B cell (primary cell): Measurements from ENCODE around the gene DCBLD1. TPM values are rescaled to one million over a fixed set of nuclear protein-coding genes. Genes with fewer than 3 reads are reported as not detected.

ENCODE experiments used
- ATAC-seq: fragments of 200-7000 bp; cut with Tn5 transposase; one replicate; pipeline ENCODE4 v1.10.0; 2021; ENCODE audit warnings: low read depth, mild to moderate bottlenecking, moderate number of reproducible peaks, moderate library complexity
- CTCF ChIA-PET: fragments of 350-600 bp; sonication (Branson Sonifier 250); formaldehyde crosslinking; loops from one replicate; lab custom pipeline; 2021; ENCODE audit warnings: antibody characterized with exemption, inconsistent platforms; lab: Charles Lee
- POLR2A ChIA-PET: fragments of 350-600 bp; sonication (Branson Sonifier 250); formaldehyde crosslinking; loops from one replicate; lab custom pipeline; 2021; ENCODE audit warnings: antibody characterized with exemption; lab: Charles Lee
- DNase-seq: peaks from one replicate; pipeline ENCODE4 v3.0.0; 2013
- H2AFZ ChIP-seq: 2 replicates; pipeline ENCODE4 v1.6.1; 2012; ENCODE audit warnings: mild to moderate bottlenecking, low read depth, low read length; ENCODE audit not compliant: insufficient read depth, poor library complexity, severe bottlenecking
- H3K27ac ChIP-seq, 2 donors: 1 replicate in 1 of 2; 2 replicates in 1 of 2; pipeline ENCODE4 v1.5.1; 2012 to 2013; ENCODE audit warnings: low read length in 2 of 2, mild to moderate bottlenecking in 2 of 2, moderate library complexity in 1 of 2
- H3K27me3 ChIP-seq, 4 experiments: fragments of 200-600 bp in 1 of 4; sonication (generic) in 1 of 4; replicated peaks in 1 of 4; 1 replicate in 2 of 4; 2 replicates in 2 of 4; pipeline versions ENCODE4 v1.6.1 to v1.7.0; 2013 to 2016; ENCODE audit warnings: low read length in 3 of 4, mild to moderate bottlenecking in 2 of 4, mixed read lengths in 1 of 4, moderate library complexity in 1 of 4; ENCODE audit not compliant: insufficient read depth in 4 of 4, control insufficient read depth in 3 of 4; ENCODE audit errors: control extremely low read depth in 1 of 4
- H3K36me3 ChIP-seq, 2 experiments: replicated peaks in 1 of 2; 1 replicate in 1 of 2; 2 replicates in 1 of 2; pipeline versions ENCODE4 v1.6.1 to v1.7.1; 2013; ENCODE audit warnings: low read length in 1 of 2; ENCODE audit not compliant: insufficient read depth in 2 of 2, control insufficient read depth in 1 of 2; ENCODE audit errors: control extremely low read depth in 1 of 2, extremely low read depth in 1 of 2
- H3K4me1 ChIP-seq, 2 donors: fragments of 200-600 bp in 1 of 2; sonication (generic) in 1 of 2; 1 replicate in 1 of 2; 2 replicates in 1 of 2; pipeline versions ENCODE4 v1.5.1 to v1.6.1; 2013 to 2017; ENCODE audit warnings: low read length in 2 of 2; ENCODE audit not compliant: control insufficient read depth in 2 of 2, insufficient read depth in 2 of 2
- H3K4me2 ChIP-seq: replicated peaks from 2 replicates; pipeline ENCODE3; 2012; ENCODE audit warnings: mild to moderate bottlenecking, low read depth, low read length; ENCODE audit not compliant: poor library complexity, severe bottlenecking
- H3K4me3 ChIP-seq, 5 experiments: fragments of 200-600 bp in 1 of 5; sonication (generic) in 1 of 5; 1 replicate in 3 of 5; 2 replicates in 2 of 5; pipeline versions ENCODE4 v1.5.1 to v1.7.0; 2011 to 2016; ENCODE audit warnings: low read length in 4 of 5, mild to moderate bottlenecking in 4 of 5, low read depth in 2 of 5, control low read depth in 1 of 5, moderate library complexity in 1 of 5; ENCODE audit not compliant: insufficient read depth in 1 of 5; ENCODE audit errors: control extremely low read depth in 1 of 5, extremely low read depth in 1 of 5
- H3K79me2 ChIP-seq: fragments of 200-600 bp; sonication (generic); one replicate; pipeline ENCODE4 v1.6.0; 2016; ENCODE audit warnings: low read length; ENCODE audit not compliant: control insufficient read depth, insufficient read depth
- H3K9ac ChIP-seq: fragments of 200-600 bp; sonication (generic); 2 replicates; pipeline ENCODE4 v1.6.1; 2017; ENCODE audit warnings: mild to moderate bottlenecking, low read length, moderate library complexity
- H3K9me3 ChIP-seq, 3 donors: one replicate each; pipeline versions ENCODE4 v1.6.1 to v1.7.1; 2013; ENCODE audit warnings: low read length in 2 of 3; ENCODE audit not compliant: control insufficient read depth in 2 of 3, insufficient read depth in 1 of 3; ENCODE audit errors: control extremely low read depth in 1 of 3
- H4K20me1 ChIP-seq: 2 replicates; pipeline ENCODE4 v1.6.0; 2012; ENCODE audit warnings: mild to moderate bottlenecking, low read length; ENCODE audit not compliant: insufficient read depth, control insufficient read depth, poor library complexity, severe bottlenecking
- H3K27ac Mint-ChIP-seq: one replicate; pipeline ENCODE4 v1.8.0; 2021; ENCODE audit warnings: mixed read lengths
- H3K27me3 Mint-ChIP-seq: one replicate; pipeline ENCODE4 v1.8.0; 2021; ENCODE audit warnings: mixed read lengths
- H3K4me1 Mint-ChIP-seq: one replicate; pipeline ENCODE4 v1.8.0; 2021; ENCODE audit warnings: mixed read lengths
- H3K4me3 Mint-ChIP-seq: one replicate; pipeline ENCODE4 v1.8.0; 2021; ENCODE audit warnings: mixed read lengths
- H3K9me3 Mint-ChIP-seq: one replicate; pipeline ENCODE4 v1.8.0; 2022; ENCODE audit warnings: mixed read lengths; ENCODE audit not compliant: insufficient read depth
- CTCF ChIP-seq: fragments of 200-600 bp; IDR thresholded peaks from one replicate; pipeline ENCODE4 v1.8.0; 2022; ENCODE audit warnings: antibody characterized with exemption, mild to moderate bottlenecking
- EZH2 ChIP-seq: IDR thresholded peaks from 2 replicates; pipeline ENCODE4 v1.6.1; 2012; ENCODE audit warnings: borderline replicate concordance, low read depth, mild to moderate bottlenecking, moderate library complexity, low read length; ENCODE audit not compliant: insufficient read depth, poor library complexity, severe bottlenecking
- WGBS: methylation state at CpG from one replicate; pipeline ENCODE4 v1.1.5; 2013; ENCODE audit warnings: missing lambda C conversion rate; ENCODE audit not compliant: insufficient coverage; 5-methylcytosine and 5-hydroxymethylcytosine counted together
- intact Hi-C: fragments of 100-400 bp; cut with micrococcal nuclease; formaldehyde crosslinking; loops from one replicate; pipeline ENCODE4 v1.10.0; 2022
- polyA plus RNA-seq: library from polyadenylated mRNA; depleted of rRNA; stranded (reverse); fragments of >200 nt; gene quantifications from 2 replicates; pipeline ENCODE4 v1.2.3, GENCODE V29; 2012
- total RNA-seq, 2 donors: library from RNA; stranded (reverse); fragments of 120-200 nt in 1 of 2; gene quantifications; 1 replicate in 1 of 2; 2 replicates in 1 of 2; pipeline versions ENCODE4 v1.2.3 to v1.2.4, GENCODE V29; 2013 to 2022

DCBLD1 gene
- total and polyA plus RNA-seq, 2 donors (not counting 1 experiment from before 2014, with no cell fraction given), result 0.21 to 0.37 TPM

DNA sequence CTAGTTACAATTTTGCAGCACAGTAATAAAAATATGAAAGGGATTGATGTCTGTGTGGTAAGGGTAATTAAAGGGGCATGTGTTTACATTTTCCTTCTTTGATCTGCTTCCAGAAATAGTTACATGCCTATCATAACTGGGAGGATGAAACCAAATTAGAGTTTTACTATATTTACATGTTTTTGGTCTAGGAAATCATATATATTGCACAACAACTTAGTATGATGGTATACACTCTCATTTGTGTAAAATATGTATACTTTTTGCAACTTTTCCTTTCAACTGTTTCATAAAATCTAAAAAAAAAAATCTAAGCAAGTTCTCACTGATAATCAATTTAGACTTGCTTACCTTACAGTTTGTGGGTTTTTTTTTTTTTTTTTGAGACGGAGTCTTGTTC lies 32.2 kb downstream of the DCBLD1 start:
- no CpG with 5 or more reads among the region's 1 CpG for WGBS
- DNase-seq, result no peak
- peaks cover 0 to 1% (median 0%) of the 10 kb centered on the region in 4 experiments for H3K27me3 ChIP-seq

GRCh38 chr6:117515326-117515725 lies 32.9 kb downstream of the DCBLD1 start:
- POLR2A ChIA-PET, result no interaction called here
- H3K27me3 Mint-ChIP-seq, result peaks cover 21% of the 10 kb centered on the region

More for the DNA sequence above, 32.2 kb downstream of the DCBLD1 start:
- Histone ChIP-seq H3K9me3 (no peaks in the 10 kb centered on the region), H3K4me3 (no peak overlapping the region), H3K4me2 (no peak overlapping the region), H3K27ac (no peak overlapping the region), H3K36me3 (no peaks in the 10 kb centered on the region), H3K9ac (no peak overlapping the region), H2AFZ (no peak overlapping the region), H4K20me1 (no peaks in the 10 kb centered on the region), H3K4me1 (no peaks in the 10 kb centered on the region), H3K79me2 (no peaks in the 10 kb centered on the region)
- ChIA-PET CTCF (no interaction called here), POLR2A (no interaction called here)
- Mint-ChIP-seq H3K4me3 (no peak overlapping the region), H3K27ac (no peak overlapping the region), H3K27me3 (peaks cover 24% of the 10 kb centered on the region), H3K9me3 (no peaks in the 10 kb centered on the region), H3K4me1 (no peaks in the 10 kb centered on the region)
- TF ChIP-seq CTCF (no peak), EZH2 (no peak)
- intact Hi-C loops, result no loop called here
- no peak for ATAC-seq

More at GRCh38 chr6:117515326-117515725, 32.9 kb downstream of the DCBLD1 start:
- CTCF ChIA-PET, result no interaction called here
- no peak for TF ChIP-seq CTCF
- no peak for TF ChIP-seq EZH2
- intact Hi-C loops, result no loop called here
- no peak overlapping the region for H3K4me3 Mint-ChIP-seq
- no peaks in the 10 kb centered on the region for H3K36me3 ChIP-seq
- H3K9me3 Mint-ChIP-seq, result no peaks in the 10 kb centered on the region
- ATAC-seq (no peak), DNase-seq (no peak)
- no peaks in the 10 kb centered on the region for H3K79me2 ChIP-seq
- no peak overlapping the region for H3K27ac Mint-ChIP-seq
- no peak overlapping the region for H3K4me2 ChIP-seq
- H3K4me3 ChIP-seq, result no peak overlapping the region
- peaks cover 0 to 3% (median 0%) of the 10 kb centered on the region in 4 experiments for H3K27me3 ChIP-seq
- H2AFZ ChIP-seq, result no peak overlapping the region
- no peaks in the 10 kb centered on the region for H3K9me3 ChIP-seq
- no peak overlapping the region for H3K9ac ChIP-seq
- H3K4me1 ChIP-seq, result no peaks in the 10 kb centered on the region
- no peaks in the 10 kb centered on the region for H4K20me1 ChIP-seq
- H3K4me1 Mint-ChIP-seq, result no peaks in the 10 kb centered on the region
- H3K27ac ChIP-seq, result no peak overlapping the region
